Activated CD8-positive, alpha-beta T cell treated with anti-CD3 and anti-CD28 coated beads for 36 hours (primary cell): Measurements from ENCODE around the gene STRN. TPM values are rescaled to one million over a fixed set of nuclear protein-coding genes. Genes with fewer than 3 reads are reported as not detected.
"Not testable (repeated sequence)": the region's sequence is repeated elsewhere in the genome, so short reads cannot be mapped to it uniquely, and the experiment has no call there.

Experiments used
- ATAC-seq: fragments of 200-7000 bp; cut with Tn5 transposase; one replicate; pipeline ENCODE4 v1.10.0; 2021; ENCODE audit warnings: mild to moderate bottlenecking, moderate library complexity
- CTCF ChIA-PET: fragments of 350-600 bp; sonication (Branson Sonifier 250); formaldehyde crosslinking; loops from one replicate; lab custom pipeline; 2021; ENCODE audit warnings: antibody characterized with exemption; lab: Charles Lee
- POLR2A ChIA-PET: fragments of 350-600 bp; sonication (Branson Sonifier 250); formaldehyde crosslinking; loops from one replicate; lab custom pipeline; 2021; ENCODE audit warnings: antibody characterized with exemption; lab: Charles Lee
- DNase-seq: peaks from one replicate; pipeline ENCODE4 v3.0.0-alpha.2; 2020
- H3K27ac Mint-ChIP-seq: one replicate; pipeline ENCODE4 v1.8.0; 2021; ENCODE audit warnings: mild to moderate bottlenecking, mixed read lengths
- H3K27me3 Mint-ChIP-seq: one replicate; pipeline ENCODE4 v1.8.0; 2021; ENCODE audit warnings: mixed read lengths
- H3K36me3 Mint-ChIP-seq: one replicate; pipeline ENCODE4 v1.8.0; 2021; ENCODE audit warnings: low read depth, mixed read lengths
- H3K4me1 Mint-ChIP-seq: one replicate; pipeline ENCODE4 v1.8.0; 2021; ENCODE audit warnings: low read depth, mixed read lengths
- H3K4me3 Mint-ChIP-seq: one replicate; pipeline ENCODE4 v1.8.0; 2021; ENCODE audit warnings: mild to moderate bottlenecking, moderate library complexity, mixed read lengths
- H3K9me3 Mint-ChIP-seq: one replicate; pipeline ENCODE4 v1.8.0; 2021; ENCODE audit warnings: mixed read lengths
- intact Hi-C: fragments of 100-400 bp; cut with micrococcal nuclease; formaldehyde crosslinking; loops from one replicate; pipeline ENCODE4 v1.10.0; 2022
- total RNA-seq, 2 experiments: library from RNA; stranded (reverse); gene quantifications; one replicate each; pipeline ENCODE4 v1.2.3, GENCODE V29; 2021
- TF ChIP-seq, protein P1 (sequence below): fragments of 200-600 bp; IDR thresholded peaks from one replicate; pipeline ENCODE4 v1.8.0; 2022; ENCODE audit warnings: antibody characterized with exemption, mild to moderate bottlenecking

Gene STRN
- total RNA-seq, 2 experiments from 2014 or later = 24.0 to 25.9 TPM

DNA sequence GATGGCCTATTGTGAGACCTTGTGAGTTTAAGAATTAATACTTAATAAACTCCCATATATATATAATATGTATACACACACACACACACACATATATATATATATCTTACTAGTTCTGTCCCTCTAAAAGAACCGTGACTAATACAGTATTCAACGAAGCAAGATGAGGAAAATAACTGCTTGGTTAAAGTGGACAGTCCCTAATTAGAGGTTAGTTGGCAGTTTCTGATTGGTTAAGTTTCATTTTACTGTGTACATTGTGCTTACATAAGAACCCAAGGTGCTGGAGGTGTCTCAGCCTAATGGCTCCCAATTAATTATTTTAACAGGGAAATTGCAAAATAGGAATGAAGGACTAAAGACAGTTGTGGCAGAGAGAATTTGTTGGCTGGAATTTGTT lies 132.1 kb downstream of the STRN start:
- POLR2A ChIA-PET = interaction anchor here (0.6 kb wide), 1 partner anchor 29 kb away, joined by 3 read pairs; no protein-coding TSS in a partner anchor
- CTCF ChIA-PET = no interaction called here
- no peak overlapping the region for H3K27ac Mint-ChIP-seq
- no peak overlapping the region for H3K4me3 Mint-ChIP-seq
- DNase-seq = no peak
- H3K9me3 Mint-ChIP-seq = no peaks in the 10 kb centered on the region
- intact Hi-C loops = no loop called here
- no peak for ATAC-seq
- peaks cover 1% of the 10 kb centered on the region for H3K27me3 Mint-ChIP-seq
- TF ChIP-seq, protein P1, sequence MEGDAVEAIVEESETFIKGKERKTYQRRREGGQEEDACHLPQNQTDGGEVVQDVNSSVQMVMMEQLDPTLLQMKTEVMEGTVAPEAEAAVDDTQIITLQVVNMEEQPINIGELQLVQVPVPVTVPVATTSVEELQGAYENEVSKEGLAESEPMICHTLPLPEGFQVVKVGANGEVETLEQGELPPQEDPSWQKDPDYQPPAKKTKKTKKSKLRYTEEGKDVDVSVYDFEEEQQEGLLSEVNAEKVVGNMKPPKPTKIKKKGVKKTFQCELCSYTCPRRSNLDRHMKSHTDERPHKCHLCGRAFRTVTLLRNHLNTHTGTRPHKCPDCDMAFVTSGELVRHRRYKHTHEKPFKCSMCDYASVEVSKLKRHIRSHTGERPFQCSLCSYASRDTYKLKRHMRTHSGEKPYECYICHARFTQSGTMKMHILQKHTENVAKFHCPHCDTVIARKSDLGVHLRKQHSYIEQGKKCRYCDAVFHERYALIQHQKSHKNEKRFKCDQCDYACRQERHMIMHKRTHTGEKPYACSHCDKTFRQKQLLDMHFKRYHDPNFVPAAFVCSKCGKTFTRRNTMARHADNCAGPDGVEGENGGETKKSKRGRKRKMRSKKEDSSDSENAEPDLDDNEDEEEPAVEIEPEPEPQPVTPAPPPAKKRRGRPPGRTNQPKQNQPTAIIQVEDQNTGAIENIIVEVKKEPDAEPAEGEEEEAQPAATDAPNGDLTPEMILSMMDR = no peak
- H3K36me3 Mint-ChIP-seq = no peaks in the 10 kb centered on the region
- peaks cover 14% of the 10 kb centered on the region for H3K4me1 Mint-ChIP-seq

DNA sequence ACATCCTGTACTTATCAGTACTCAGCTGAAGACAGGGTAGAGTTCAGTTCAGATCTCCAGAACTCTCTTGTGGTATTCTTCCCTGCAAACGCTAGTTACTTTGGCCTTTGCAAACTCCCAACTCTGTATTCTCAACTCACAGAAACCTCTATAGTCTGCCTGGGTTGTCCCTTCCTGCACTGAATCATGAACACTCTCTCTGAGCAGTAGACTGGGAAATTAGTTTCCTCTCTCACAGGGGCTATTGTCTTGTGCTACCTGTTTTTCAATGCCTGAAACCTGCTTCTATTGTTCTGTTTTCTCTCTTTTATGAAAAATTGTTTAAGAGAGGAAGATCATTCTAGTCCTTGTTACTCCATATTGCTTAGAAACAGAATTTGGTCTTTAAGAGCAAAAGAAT lies 135.2 kb downstream of the STRN start:
- Mint-ChIP-seq H3K27ac (no peak overlapping the region), H3K27me3 (peaks cover 1% of the 10 kb centered on the region), H3K9me3 (no peaks in the 10 kb centered on the region), H3K4me1 (peaks cover 14% of the 10 kb centered on the region), H3K36me3 (no peaks in the 10 kb centered on the region), H3K4me3 (no peak overlapping the region)
- DNase-seq (no peak), ATAC-seq (no peak)
- ChIA-PET CTCF (no interaction called here), POLR2A (no interaction called here)
- TF ChIP-seq, protein P1 = no peak
- intact Hi-C loops = no loop called here

DNA sequence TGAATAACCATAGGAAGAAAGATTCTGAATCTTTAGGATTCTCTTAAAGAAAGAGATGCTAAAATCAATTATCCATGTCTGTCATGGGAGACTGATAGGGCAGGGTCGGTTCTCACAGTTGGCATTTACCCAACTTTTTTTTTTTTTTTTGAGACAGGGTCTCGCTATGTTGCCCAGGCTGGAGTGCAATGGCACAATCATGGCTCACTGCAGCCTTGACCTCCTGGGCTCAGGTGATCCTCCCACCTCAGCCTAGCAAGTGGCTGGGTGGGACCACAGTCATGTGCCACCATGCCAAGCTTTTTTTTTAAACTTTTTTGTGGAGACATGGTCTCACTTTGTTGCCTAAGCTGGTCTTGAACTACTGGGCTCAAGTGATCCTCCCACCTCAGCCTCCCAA lies 141.7 kb downstream of the STRN start:
- CTCF ChIA-PET, POLR2A ChIA-PET: not testable (repeated sequence)

DNA sequence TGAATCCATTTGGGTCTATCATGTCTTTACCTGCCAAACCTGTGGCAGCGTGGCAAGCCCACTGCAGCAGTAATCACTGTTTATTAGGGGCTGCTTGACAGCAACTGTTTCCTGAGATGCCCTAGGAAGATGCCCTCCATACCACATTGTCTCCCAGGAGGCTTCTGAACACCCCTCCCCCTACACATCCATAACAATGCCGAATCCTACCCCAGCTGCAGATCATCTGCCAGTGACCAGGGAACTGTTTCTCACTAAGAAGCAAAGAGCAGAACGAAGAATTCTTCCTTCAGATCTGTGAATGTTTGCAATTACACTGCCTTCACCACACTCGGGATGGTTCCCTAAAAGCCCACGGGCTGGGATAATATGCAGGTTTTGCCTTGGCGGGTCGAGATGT lies 142.1 kb downstream of the STRN start:
- DNase-seq (no peak), ATAC-seq (no peak)
- TF ChIP-seq, protein P1 = no peak
- H3K27ac Mint-ChIP-seq = no peak overlapping the region
- ChIA-PET POLR2A (no interaction called here), CTCF (no interaction called here)
- no peaks in the 10 kb centered on the region for H3K4me1 Mint-ChIP-seq
- intact Hi-C loops = no loop called here
- H3K27me3 Mint-ChIP-seq = no peaks in the 10 kb centered on the region
- no peak overlapping the region for H3K4me3 Mint-ChIP-seq
- H3K36me3 Mint-ChIP-seq = no peaks in the 10 kb centered on the region
- no peaks in the 10 kb centered on the region for H3K9me3 Mint-ChIP-seq

More for the DNA sequence above, 141.7 kb downstream of the STRN start:
- H3K4me1 Mint-ChIP-seq, H3K36me3 Mint-ChIP-seq, H3K9me3 Mint-ChIP-seq, intact Hi-C loops, ATAC-seq, H3K27me3 Mint-ChIP-seq, DNase-seq, H3K27ac Mint-ChIP-seq, H3K4me3 Mint-ChIP-seq: not testable (repeated sequence)

DNA sequence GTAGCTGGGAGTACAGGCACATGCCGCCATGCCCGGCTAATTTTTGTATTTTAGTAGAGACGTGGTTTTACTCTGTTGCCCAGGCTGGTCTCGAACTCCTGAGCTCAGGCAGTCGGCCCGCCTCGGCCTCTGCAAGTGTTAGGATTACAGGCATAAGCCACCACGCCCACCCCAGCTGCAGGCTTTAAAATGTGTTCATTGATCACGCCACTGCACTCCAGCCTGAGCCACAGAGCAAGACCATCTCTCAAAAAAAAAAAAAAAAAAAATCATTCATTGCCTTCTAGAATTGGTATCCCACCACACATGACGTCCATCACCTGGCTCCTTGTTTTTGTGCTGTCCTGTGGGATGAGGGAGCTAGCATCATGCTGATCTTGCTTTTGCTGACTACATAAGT lies 142.5 kb downstream of the STRN start:
- Mint-ChIP-seq H3K4me3 (no peak overlapping the region), H3K9me3 (no peaks in the 10 kb centered on the region), H3K27ac (no peak overlapping the region), H3K4me1 (no peaks in the 10 kb centered on the region), H3K27me3 (no peaks in the 10 kb centered on the region), H3K36me3 (no peaks in the 10 kb centered on the region)
- POLR2A ChIA-PET = no interaction called here
- intact Hi-C loops = no loop called here
- CTCF ChIA-PET = no interaction called here
- no peak for ATAC-seq
- DNase-seq = no peak
- TF ChIP-seq, protein P1 = no peak
